Erythroblast (primary cell): ENCODE results near the gene SAFB2.

Experiments
- GATA1 ChIP-seq: IDR thresholded peaks from 2 replicates; pipeline ENCODE4 v1.6.1; 2011; ENCODE audit warnings: low read depth, mild to moderate bottlenecking, control low read depth, low read length, moderate library complexity
- POLR2A ChIP-seq: IDR thresholded peaks from 2 replicates; pipeline ENCODE4 v1.6.1; 2011; ENCODE audit warnings: mild to moderate bottlenecking, low read length

DNA sequence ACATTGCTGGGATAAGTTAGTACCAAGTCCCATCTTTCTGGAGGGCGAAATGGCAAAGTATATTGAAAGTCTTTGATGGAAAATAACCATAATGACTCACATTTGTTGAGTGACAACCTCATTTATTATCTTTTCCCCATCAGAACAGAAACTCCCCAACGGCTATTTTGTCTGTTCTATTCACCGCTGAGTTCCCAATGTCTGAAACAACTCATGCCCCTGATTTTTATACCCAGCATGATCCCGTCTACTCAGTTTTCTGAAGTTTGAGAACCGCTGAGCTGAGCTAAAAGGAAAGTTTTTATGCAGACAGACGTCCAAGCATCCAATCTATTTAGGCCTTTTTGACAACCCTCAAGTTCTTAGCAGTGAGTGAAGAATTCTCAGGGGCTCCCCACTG, 47.0 kb downstream of the SAFB2 start:
- TF ChIP-seq POLR2A = no peak
- no peak for TF ChIP-seq GATA1
